GM12878 (cell line): ENCODE data around the gene PNPO. TPM values are rescaled to one million over a fixed set of nuclear protein-coding genes. Genes with fewer than 3 reads are reported as not detected.

Source experiments
- ATAC-seq: fragments of 200-7000 bp; cut with Tn5 transposase; 3 replicates; pipeline ENCODE4 v1.9.1; 2020; ENCODE audit warnings: mild to moderate bottlenecking, moderate library complexity
- BruUV-seq: library from RNA; stranded (reverse); fragments of 400-500 nt; replicated peaks from 2 replicates; lab custom pipeline; 2021; lab: Mats Ljungman, UMichigan
- CTCF ChIA-PET: fragments of 300-600 bp; sonication (Branson Sonifier 250); formaldehyde crosslinking; extraction: SDS; loops from one replicate; lab custom pipeline; 2021; ENCODE audit warnings: inconsistent platforms; lab: Yijun Ruan, JAX
- POLR2A ChIA-PET: fragments of 350-600 bp; formaldehyde crosslinking; extraction: SDS; loops from one replicate; lab custom pipeline; 2021; ENCODE audit warnings: inconsistent platforms; lab: Charles Lee
- RAD21 ChIA-PET: fragments of 300-600 bp; sonication (Branson Sonifier 250); formaldehyde crosslinking; loops from one replicate; lab custom pipeline; 2023; ENCODE audit warnings: antibody characterized with exemption; ENCODE audit not compliant: unreplicated experiment; lab: Charles Lee
- SMC1A ChIA-PET: fragments of 300-600 bp; sonication (Branson Sonifier 250); formaldehyde crosslinking; loops from one replicate; lab custom pipeline; 2023; ENCODE audit not compliant: unreplicated experiment, uncharacterized antibody; lab: Charles Lee
- DNase-seq: peaks from one replicate; pipeline ENCODE4 v3.0.0-alpha.2; 2011; ENCODE audit warnings: low read depth, low spot score
- FAIRE-seq: peaks from 3 replicates; lab custom pipeline; 2011; peaks lifted over from hg19 to GRCh38; lab: Jason Lieb, UNC
- H2AFZ ChIP-seq: 2 replicates; pipeline ENCODE4 v1.6.0; 2011; ENCODE audit warnings: low read depth, low read length, control low read depth; ENCODE audit not compliant: control insufficient read depth
- H3K27ac ChIP-seq: 2 replicates; pipeline ENCODE4 v1.5.1; 2011; ENCODE audit warnings: control low read depth; ENCODE audit not compliant: control insufficient read depth, insufficient read depth
- H3K27me3 ChIP-seq, 2 experiments: replicated peaks in 1 of 2; 2 replicates each; pipeline versions ENCODE4 v1.6.0 to v1.6.1; 2011; ENCODE audit warnings: low read length in 1 of 2; ENCODE audit not compliant: control insufficient read depth in 2 of 2, insufficient read depth in 2 of 2
- H3K36me3 ChIP-seq, 2 experiments: 2 replicates each; pipeline ENCODE4 v1.5.1; 2011; ENCODE audit warnings: low read length in 1 of 2; ENCODE audit not compliant: control insufficient read depth in 2 of 2, insufficient read depth in 2 of 2
- H3K4me1 ChIP-seq: 2 replicates; pipeline ENCODE4 v1.6.1; 2011; ENCODE audit warnings: mild to moderate bottlenecking, low read length, moderate library complexity, mixed read lengths; ENCODE audit not compliant: control insufficient read depth, insufficient read depth
- H3K4me2 ChIP-seq: 2 replicates; pipeline ENCODE4 v1.6.0; 2011; ENCODE audit warnings: control low read depth; ENCODE audit not compliant: control insufficient read depth, insufficient read depth
- H3K4me3 ChIP-seq: fragments of 200-600 bp; sonication (generic); 2 replicates; pipeline ENCODE4 v1.5.1; 2016
- H3K79me2 ChIP-seq: 2 replicates; pipeline ENCODE4 v1.6.0; 2011; ENCODE audit warnings: low read length; ENCODE audit not compliant: control insufficient read depth, insufficient read depth
- H3K9ac ChIP-seq: 2 replicates; pipeline ENCODE4 v1.8.0; 2011; ENCODE audit warnings: low read length, control low read depth, mixed read lengths; ENCODE audit not compliant: control insufficient read depth, insufficient read depth
- H3K9me3 ChIP-seq: replicated peaks from 3 replicates; pipeline ENCODE4 v1.5.1; 2011; ENCODE audit warnings: mild to moderate bottlenecking, low read length; ENCODE audit not compliant: control insufficient read depth, insufficient read depth
- H4K20me1 ChIP-seq: 2 replicates; pipeline ENCODE4 v1.6.0; 2011; ENCODE audit not compliant: control insufficient read depth, insufficient read depth
- ATF7 ChIP-seq: fragments of 450-650 bp; IDR thresholded peaks from 2 replicates; pipeline ENCODE4 v1.6.1; 2016; ENCODE audit warnings: low read depth, mild to moderate bottlenecking
- BACH1 ChIP-seq: fragments of 450-650 bp; IDR thresholded peaks from 2 replicates; pipeline ENCODE4 v1.6.1; 2017; ENCODE audit warnings: mild to moderate bottlenecking, borderline replicate concordance
- CHD1 ChIP-seq: IDR thresholded peaks from 2 replicates; pipeline ENCODE4 v1.6.1; 2012; ENCODE audit warnings: low read depth, low read length, improper control_type of control experiment
- FOS ChIP-seq: IDR thresholded peaks from 3 replicates; pipeline ENCODE4 v1.6.1; 2011; ENCODE audit warnings: borderline replicate concordance; ENCODE audit not compliant: insufficient read length; ENCODE audit errors: extremely low read depth
- HDAC6 ChIP-seq: fragments of 200-600 bp; sonication (generic); IDR thresholded peaks from one replicate; pipeline ENCODE4 v1.8.0; 2017; ENCODE audit warnings: antibody characterized with exemption; ENCODE audit not compliant: unreplicated experiment
- NRF1 ChIP-seq: conservative IDR thresholded peaks from 2 replicates; pipeline ENCODE4 v1.6.1; 2011; ENCODE audit warnings: mild to moderate bottlenecking, low read depth, low read length, improper control_type of control experiment
- POLR2AphosphoS2 ChIP-seq: IDR thresholded peaks from 2 replicates; pipeline ENCODE4 v1.6.1; 2011; ENCODE audit warnings: low read depth, mild to moderate bottlenecking, low read length, improper control_type of control experiment, moderate library complexity
- RCOR1 ChIP-seq: conservative IDR thresholded peaks from 2 replicates; pipeline ENCODE4 v1.6.1; 2012; ENCODE audit warnings: low read depth, low read length, improper control_type of control experiment
- SPI1 ChIP-seq: IDR thresholded peaks from 2 replicates; pipeline ENCODE4 v1.6.1; 2011; ENCODE audit warnings: low read depth, mild to moderate bottlenecking, low read length, moderate library complexity, borderline replicate concordance; ENCODE audit not compliant: insufficient read depth
- WGBS: methylation state at CpG from one replicate; pipeline ENCODE4 v1.1.6; 2016; ENCODE audit warnings: low lambda C conversion rate; ENCODE audit not compliant: insufficient replicate concordance, insufficient coverage; ENCODE audit errors: missing lambda C conversion rate; 5-methylcytosine and 5-hydroxymethylcytosine counted together
- in situ Hi-C: fragments of 300-500 bp; cut with MboI; formaldehyde crosslinking; loops from 9 replicates; pipeline ENCODE4 v1.14.3; 2018; ENCODE audit warnings: mixed read lengths
- intact Hi-C: fragments of 100-400 bp; cut with micrococcal nuclease; formaldehyde crosslinking; loops from one replicate; pipeline ENCODE4 v1.14.2; 2022; ENCODE audit not compliant: unreplicated experiment
- polyA plus RNA-seq, 11 experiments: library from polyadenylated mRNA; depleted of rRNA in 4 of 11; unstranded in 6 of 11; stranded (reverse) in 5 of 11; fragments of >200 nt; fragmentation: Nextera tagmentation in 4 of 11; fragmentation: Illumina TruSeq in 1 of 11; extraction: Ambion mirVana in 4 of 11; extraction: Trizol in 1 of 11; gene quantifications; 1 replicate in 1 of 11; 2 replicates in 10 of 11; pipeline versions ENCODE4 v1.2.1 to v1.2.3, GENCODE V29; 2011 to 2016; ENCODE audit warnings: inconsistent platforms in 2 of 11, missing spikeins in 2 of 11, low read depth in 1 of 11
- total RNA-seq, 4 experiments: library from RNA; depleted of rRNA in 3 of 4; stranded (reverse); fragments of >200 nt in 3 of 4; fragmentation: Illumina TruSeq in 1 of 4; extraction: Trizol in 1 of 4; gene quantifications; 2 replicates each; pipeline versions ENCODE4 v1.2.1 to v1.2.3, GENCODE V29; 2013 to 2021
- TF ChIP-seq, protein P1 (sequence below): fragments of 450-650 bp; IDR thresholded peaks from 2 replicates; pipeline ENCODE4 v1.6.1; 2014; ENCODE audit warnings: mild to moderate bottlenecking
- TF ChIP-seq, protein P2 (sequence below): fragments of 450-650 bp; IDR thresholded peaks from 2 replicates; pipeline ENCODE4 v1.6.1; 2017; ENCODE audit warnings: borderline replicate concordance
- TF ChIP-seq, protein P3 (sequence below): fragments of 450-650 bp; IDR thresholded peaks from 2 replicates; pipeline ENCODE4 v1.6.1; 2018; ENCODE audit warnings: mild to moderate bottlenecking, low read depth, moderate library complexity; ENCODE audit not compliant: partially characterized antibody
- TF ChIP-seq, protein P4 (sequence below), 3 experiments: IDR thresholded peaks in 2 of 3; conservative IDR thresholded peaks in 1 of 3; 2 replicates each; pipeline ENCODE4 v1.5.1; 2011; ENCODE audit warnings: low read depth in 3 of 3, low read length in 3 of 3, mild to moderate bottlenecking in 3 of 3, control low read depth in 2 of 3, moderate library complexity in 2 of 3, inconsistent platforms in 1 of 3, mixed read lengths in 1 of 3; ENCODE audit not compliant: control insufficient read depth in 2 of 3, insufficient read depth in 1 of 3; ENCODE audit errors: extremely low read depth in 1 of 3

The PNPO gene
- total and polyA plus RNA-seq, 10 of the 15 experiments (the other 5 are each of a cell fraction or from before 2014, with no cell fraction given) = 13.9 to 52.6 (median 37.3) TPM

DNA sequence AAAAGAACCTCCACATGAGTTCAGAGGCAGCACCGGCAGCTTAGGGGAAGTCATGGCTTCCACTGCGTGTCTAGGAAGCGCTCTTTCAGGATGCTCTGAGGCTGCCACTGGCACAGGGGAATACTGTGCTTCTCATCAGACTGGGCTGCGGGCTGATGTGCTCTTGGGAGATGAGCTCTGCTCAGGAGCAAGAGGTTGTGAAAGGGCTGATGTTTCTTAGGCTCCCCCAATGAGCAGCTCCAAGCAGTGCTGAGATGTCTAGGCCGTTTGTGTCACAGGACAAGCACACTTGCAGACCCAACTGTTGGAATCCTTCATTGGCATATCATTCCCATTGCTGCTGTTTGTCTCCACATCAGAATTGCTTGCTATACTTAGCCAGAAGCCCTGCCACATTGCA, 41.7 kb upstream of the PNPO start:
- no peak overlapping the region for H3K9ac ChIP-seq
- no peaks in the 10 kb centered on the region for H4K20me1 ChIP-seq
- no peaks in the 10 kb centered on the region for H3K27me3 ChIP-seq
- H3K79me2 ChIP-seq = peaks cover 21% of the 10 kb centered on the region
- no peaks in the 10 kb centered on the region for H3K9me3 ChIP-seq
- intact Hi-C loops = no loop called here
- in situ Hi-C loops = no loop called here
- ChIA-PET POLR2A (interaction anchor here (0.8 to 0.9 kb wide), 2 partner anchors 41 to 58 kb away, joined by 3 read pairs; partner anchors contain the start of gene PNPO), RAD21 (no interaction called here), CTCF (interaction anchor here (1.1 to 1.4 kb wide), 3 partner anchors 10 to 119 kb away, joined by 3 to 4 read pairs (median 4); partner anchors contain the start of gene CDK5RAP3), SMC1A (interaction anchor here (3.2 kb wide), 1 partner anchor 42 kb away, joined by 10 read pairs; the partner anchor contains the start of gene PNPO)
- ATAC-seq = no peak
- peaks cover 0 to 6% of the 10 kb centered on the region in 2 experiments; a peak in 2 of 4 replicates for H3K36me3 ChIP-seq
- no peak overlapping the region for H3K4me2 ChIP-seq
- BruUV-seq = no TSS peak
- DNase-seq = no peak
- H3K4me1 ChIP-seq = peaks cover 4% of the 10 kb centered on the region; the same call in 1 of the 2 replicates
- H2AFZ ChIP-seq = no peak overlapping the region
- H3K27ac ChIP-seq = no peak overlapping the region
- FAIRE-seq = no peak
- H3K4me3 ChIP-seq = no peak overlapping the region
- 71% methylated on average over 5 of the region's 5 CpGs for WGBS
- TF ChIP-seq ATF7 = no peak
- TF ChIP-seq FOS = no peak
- TF ChIP-seq HDAC6 = no peak
- TF ChIP-seq POLR2AphosphoS2 = no peak
- TF ChIP-seq CHD1 = no peak
- TF ChIP-seq, protein P1, sequence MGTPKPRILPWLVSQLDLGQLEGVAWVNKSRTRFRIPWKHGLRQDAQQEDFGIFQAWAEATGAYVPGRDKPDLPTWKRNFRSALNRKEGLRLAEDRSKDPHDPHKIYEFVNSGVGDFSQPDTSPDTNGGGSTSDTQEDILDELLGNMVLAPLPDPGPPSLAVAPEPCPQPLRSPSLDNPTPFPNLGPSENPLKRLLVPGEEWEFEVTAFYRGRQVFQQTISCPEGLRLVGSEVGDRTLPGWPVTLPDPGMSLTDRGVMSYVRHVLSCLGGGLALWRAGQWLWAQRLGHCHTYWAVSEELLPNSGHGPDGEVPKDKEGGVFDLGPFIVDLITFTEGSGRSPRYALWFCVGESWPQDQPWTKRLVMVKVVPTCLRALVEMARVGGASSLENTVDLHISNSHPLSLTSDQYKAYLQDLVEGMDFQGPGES = no peak
- TF ChIP-seq, protein P2, sequence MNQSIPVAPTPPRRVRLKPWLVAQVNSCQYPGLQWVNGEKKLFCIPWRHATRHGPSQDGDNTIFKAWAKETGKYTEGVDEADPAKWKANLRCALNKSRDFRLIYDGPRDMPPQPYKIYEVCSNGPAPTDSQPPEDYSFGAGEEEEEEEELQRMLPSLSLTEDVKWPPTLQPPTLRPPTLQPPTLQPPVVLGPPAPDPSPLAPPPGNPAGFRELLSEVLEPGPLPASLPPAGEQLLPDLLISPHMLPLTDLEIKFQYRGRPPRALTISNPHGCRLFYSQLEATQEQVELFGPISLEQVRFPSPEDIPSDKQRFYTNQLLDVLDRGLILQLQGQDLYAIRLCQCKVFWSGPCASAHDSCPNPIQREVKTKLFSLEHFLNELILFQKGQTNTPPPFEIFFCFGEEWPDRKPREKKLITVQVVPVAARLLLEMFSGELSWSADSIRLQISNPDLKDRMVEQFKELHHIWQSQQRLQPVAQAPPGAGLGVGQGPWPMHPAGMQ = no peak
- TF ChIP-seq, protein P3, sequence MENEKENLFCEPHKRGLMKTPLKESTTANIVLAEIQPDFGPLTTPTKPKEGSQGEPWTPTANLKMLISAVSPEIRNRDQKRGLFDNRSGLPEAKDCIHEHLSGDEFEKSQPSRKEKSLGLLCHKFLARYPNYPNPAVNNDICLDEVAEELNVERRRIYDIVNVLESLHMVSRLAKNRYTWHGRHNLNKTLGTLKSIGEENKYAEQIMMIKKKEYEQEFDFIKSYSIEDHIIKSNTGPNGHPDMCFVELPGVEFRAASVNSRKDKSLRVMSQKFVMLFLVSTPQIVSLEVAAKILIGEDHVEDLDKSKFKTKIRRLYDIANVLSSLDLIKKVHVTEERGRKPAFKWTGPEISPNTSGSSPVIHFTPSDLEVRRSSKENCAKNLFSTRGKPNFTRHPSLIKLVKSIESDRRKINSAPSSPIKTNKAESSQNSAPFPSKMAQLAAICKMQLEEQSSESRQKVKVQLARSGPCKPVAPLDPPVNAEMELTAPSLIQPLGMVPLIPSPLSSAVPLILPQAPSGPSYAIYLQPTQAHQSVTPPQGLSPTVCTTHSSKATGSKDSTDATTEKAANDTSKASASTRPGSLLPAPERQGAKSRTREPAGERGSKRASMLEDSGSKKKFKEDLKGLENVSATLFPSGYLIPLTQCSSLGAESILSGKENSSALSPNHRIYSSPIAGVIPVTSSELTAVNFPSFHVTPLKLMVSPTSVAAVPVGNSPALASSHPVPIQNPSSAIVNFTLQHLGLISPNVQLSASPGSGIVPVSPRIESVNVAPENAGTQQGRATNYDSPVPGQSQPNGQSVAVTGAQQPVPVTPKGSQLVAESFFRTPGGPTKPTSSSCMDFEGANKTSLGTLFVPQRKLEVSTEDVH = no peak
- no peak for TF ChIP-seq RCOR1
- no peak for TF ChIP-seq SPI1
- TF ChIP-seq, protein P4, sequence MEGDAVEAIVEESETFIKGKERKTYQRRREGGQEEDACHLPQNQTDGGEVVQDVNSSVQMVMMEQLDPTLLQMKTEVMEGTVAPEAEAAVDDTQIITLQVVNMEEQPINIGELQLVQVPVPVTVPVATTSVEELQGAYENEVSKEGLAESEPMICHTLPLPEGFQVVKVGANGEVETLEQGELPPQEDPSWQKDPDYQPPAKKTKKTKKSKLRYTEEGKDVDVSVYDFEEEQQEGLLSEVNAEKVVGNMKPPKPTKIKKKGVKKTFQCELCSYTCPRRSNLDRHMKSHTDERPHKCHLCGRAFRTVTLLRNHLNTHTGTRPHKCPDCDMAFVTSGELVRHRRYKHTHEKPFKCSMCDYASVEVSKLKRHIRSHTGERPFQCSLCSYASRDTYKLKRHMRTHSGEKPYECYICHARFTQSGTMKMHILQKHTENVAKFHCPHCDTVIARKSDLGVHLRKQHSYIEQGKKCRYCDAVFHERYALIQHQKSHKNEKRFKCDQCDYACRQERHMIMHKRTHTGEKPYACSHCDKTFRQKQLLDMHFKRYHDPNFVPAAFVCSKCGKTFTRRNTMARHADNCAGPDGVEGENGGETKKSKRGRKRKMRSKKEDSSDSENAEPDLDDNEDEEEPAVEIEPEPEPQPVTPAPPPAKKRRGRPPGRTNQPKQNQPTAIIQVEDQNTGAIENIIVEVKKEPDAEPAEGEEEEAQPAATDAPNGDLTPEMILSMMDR (IDR thresholded peaks at IDR 0.05 in 2 of 3, conservative IDR thresholded peaks at IDR 0.05 in 1 of 3; ENCODE audit: control insufficient read depth in 2 of 3, extremely low read depth in 1 of 3, insufficient read depth in 1 of 3, low read depth in 3 of 3, low read length in 3 of 3) = no peak
- no peak for TF ChIP-seq NRF1
- TF ChIP-seq BACH1 = no peak
